NCI-H1694 (cell line): ENCODE results near the gene ABCC9.

Source experiments
- DNase-seq: peaks from one replicate; lab custom pipeline; 2025; lab: John Stamatoyannopoulos, UW

ABCC9 gene

DNA sequence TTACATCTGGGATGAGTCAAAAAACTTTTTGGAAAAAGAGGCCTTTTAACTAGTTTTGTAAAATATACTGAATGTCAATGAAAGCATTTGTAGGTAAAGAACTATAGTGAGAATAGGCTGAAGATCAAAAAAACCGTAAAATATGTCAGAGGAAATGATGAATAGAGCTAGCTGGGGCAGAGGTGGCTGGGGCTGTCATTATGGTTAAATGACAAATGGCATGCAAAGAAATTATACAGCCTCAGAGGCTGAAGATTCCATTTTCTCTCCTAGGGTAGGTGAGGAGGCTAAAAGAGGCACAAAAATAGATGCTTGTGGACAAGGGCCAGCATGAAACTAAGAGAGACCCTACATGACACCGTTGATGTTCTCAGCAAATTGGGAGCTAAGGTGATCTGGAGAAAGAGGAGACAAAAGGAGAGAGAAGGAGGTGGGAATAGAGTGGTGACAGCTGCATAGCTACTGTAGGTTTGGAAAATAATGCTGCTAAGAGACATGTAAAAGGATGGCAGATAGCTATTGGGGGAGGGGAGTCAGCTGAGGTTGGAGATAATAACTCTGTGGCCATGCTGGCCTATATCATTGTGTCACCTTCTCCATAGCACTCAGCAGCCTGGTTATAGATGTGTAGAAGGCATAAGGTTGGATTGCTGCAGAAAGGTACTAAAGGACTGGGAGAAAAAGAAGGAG lies 63.8 kb downstream of the ABCC9 start:
- DNase-seq = no peak

DNA sequence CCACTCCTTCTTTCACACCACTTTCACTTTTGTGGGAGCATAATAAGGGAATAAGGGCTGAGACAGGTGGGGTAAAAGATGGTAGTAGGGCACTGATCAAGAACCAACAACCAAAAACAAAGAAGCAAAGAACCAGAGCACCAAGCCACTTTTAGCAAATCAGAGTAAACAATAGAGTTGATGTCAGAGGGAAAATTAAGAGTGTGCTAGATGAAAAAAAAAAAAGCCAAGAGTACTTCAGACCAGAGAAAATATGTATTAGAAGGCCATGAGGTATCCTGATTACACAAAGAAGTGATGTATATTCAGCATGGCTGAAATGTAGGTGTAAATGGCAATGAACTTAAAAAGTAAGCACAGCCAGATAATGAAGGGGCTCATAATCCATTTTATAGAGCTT lies 75.4 kb downstream of the ABCC9 start:
- DNase-seq = no peak

DNA sequence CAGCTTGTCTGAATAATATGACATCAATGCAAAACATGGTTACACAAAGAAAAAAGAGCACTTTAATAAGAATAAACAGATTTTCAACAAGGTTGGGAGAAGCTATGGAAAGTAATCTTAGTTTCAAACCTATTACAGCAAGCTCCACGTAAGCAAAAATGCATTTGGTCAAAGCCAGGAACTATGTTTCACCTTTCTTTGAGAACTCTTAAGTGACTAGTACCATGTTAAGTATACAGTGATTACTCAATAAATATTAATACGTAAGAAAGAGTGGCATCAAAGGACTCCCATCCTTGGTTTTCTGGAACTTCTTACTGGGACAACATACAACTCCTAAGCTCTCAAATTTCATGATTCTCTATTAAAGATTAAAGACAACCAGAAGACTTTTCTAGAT lies 80.7 kb downstream of the ABCC9 start:
- DNase-seq = no peak

DNA sequence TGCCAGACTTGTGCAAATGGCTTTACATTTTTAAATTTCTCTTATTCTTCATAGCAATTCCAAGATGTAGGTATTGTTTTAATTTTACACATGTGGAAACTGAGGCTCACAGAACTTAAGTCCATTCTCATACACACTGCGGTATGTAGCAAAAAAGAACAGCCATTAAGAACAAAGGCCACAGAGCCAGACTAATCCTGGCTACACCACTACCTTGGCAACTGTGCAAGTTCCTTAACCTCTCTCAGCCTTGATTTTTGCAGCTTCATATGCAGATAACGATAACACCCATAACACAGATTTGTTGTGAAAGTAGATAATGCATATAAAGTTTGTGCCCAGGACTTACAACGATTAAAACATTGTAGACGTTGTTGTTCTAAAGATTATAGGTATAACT lies 81.1 kb downstream of the ABCC9 start:
- DNase-seq = no peak

DNA sequence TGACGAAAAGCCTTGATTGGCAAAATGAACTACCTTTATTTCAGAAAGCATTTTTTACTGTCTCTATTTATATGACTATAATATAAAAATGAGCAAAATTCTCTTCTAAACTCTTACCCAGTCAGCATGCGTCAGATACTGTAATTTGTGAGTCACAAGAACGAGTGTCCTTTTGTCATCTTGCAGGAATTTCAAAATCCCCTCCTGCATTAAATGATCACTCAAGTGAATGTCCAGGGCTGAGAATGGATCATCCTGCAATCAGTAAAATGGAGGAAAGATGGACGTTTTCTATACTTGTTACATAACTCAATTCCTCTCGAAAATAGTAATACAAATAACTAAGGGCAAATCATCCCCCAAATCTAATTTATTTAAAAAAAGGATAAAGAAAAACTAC lies 89.0 kb downstream of the ABCC9 start:
- no peak for DNase-seq

DNA sequence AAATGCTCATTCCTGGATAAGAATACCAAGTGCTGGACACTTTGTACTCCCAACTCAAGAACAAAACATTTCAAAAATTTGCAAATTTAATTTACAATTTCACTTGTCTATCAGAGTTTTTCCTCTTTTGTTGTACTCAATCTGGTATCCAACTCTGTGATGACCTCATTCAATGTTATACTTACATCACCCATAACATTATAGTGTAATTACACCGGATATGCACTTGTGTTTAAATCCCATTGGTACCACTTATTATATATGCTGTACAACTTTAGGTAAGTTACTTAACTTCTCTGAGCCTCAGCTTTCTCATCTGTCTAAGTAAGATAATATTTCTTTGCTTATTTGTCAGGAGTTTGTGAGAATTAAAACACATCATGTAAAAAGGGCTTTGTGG lies 90.1 kb downstream of the ABCC9 start:
- DNase-seq = no peak

DNA sequence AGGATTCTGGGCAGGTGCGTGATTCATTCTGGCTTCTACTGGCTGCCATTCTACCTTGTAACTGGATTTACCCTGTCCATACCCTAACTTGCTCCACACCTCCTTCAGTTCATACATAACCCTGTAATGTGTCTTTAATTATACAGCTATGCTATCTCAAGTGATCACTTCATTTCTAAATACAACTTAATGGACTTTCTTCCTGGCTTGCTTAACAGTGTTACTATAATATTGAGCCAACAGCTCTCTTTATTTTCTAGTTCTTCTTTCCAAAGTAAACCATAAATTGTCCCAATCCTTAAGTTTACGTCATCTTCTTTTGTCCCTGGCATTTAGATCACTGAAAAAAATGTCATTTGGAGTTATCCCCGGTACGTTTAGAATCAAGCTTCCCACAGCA lies 90.8 kb downstream of the ABCC9 start:
- no peak for DNase-seq

DNA sequence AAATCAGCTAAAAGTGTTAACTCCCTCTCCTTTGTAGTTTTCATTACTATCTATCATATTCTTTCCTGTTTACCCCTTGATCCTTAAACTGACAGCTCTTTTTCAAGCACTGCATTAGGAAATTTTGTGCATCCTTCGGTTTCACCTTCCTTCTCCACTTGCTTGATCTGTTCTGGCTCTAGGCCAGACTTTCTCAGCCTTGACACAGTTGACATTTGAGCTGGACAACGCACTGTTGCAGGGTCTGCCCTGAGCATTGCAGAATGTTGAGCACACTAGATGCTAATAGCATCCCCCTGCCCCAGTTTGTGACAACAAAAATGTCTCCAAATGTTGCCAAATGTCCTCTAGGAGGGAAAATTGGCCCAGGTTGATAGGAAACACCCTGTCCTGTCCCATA lies 91.3 kb downstream of the ABCC9 start:
- no peak for DNase-seq

DNA sequence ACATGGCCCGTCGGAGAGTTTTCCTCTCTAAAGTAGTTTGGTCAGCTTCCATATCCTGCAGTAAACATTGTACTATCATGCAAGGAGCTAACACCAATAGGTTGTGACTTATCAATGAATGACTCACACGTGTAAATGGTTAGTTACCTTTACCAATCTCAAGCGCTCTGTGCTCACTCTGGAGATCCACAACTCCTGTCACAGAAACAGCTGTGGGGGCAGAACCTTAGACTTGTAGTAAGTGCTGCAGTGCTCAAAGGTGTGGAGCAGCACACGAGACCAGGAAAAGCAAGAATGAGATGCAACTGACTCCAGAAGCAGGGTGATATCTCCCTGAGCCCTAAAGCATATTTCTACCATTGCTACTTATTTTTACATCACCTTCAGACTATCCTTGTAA lies 93.0 kb downstream of the ABCC9 start:
- DNase-seq = no peak

DNA sequence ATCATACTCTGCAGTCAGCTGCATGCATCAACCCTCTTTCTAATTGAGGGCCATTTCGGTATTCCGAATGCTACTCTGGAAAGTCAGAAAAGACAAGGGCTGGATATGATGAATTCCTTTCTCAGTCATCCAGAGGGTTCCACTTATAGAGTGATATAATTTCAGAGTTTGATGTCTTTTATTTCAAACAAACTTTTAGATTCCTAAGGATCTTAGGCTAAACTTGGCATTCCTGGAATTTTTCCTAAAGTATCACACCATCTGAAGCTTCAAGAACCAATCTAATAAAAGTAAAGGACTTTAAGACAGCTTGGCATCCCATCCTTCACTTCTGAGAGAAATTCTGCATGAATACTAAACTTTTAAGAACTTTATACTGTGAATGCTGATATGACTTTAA lies 97.4 kb downstream of the ABCC9 start:
- no peak for DNase-seq

DNA sequence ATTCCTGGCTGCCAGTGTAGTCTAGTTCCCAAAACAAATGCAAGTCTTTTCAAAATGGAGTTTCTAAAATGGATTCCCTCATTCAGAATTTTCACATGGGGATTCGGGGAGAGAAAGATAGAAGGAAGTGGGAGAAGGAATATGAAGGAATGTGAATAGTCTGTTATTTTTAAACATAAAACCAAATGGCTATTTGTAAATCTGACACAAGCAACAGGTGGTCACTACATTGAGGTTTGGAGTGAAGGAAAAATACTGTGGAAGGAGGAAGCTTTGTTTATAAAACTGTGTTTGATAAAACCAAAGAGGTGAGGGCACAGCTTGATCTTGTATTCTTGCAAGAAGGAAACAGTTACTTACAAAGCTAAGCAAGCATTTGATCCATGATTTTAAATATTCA lies 101.5 kb downstream of the ABCC9 start:
- DNase-seq = no peak

DNA sequence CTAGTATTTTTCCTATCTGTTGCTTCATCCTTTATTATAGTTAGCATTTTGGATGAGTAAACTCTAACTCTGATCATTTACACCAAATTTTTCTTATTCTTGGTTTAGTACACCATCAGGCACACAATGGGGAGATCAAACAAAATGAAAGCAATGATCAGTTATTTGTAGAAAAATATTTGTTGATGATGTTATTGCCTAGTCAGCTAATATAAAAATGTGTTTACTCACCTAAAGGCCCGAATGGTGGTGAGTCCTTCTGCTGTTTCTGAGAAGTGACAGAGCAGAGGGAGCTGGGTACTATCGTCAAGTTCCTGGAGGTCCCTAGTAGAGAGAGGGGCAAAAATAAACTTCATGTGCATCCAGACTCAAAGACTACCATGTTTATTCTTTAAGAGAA lies 103.4 kb downstream of the ABCC9 start:
- DNase-seq = no peak

DNA sequence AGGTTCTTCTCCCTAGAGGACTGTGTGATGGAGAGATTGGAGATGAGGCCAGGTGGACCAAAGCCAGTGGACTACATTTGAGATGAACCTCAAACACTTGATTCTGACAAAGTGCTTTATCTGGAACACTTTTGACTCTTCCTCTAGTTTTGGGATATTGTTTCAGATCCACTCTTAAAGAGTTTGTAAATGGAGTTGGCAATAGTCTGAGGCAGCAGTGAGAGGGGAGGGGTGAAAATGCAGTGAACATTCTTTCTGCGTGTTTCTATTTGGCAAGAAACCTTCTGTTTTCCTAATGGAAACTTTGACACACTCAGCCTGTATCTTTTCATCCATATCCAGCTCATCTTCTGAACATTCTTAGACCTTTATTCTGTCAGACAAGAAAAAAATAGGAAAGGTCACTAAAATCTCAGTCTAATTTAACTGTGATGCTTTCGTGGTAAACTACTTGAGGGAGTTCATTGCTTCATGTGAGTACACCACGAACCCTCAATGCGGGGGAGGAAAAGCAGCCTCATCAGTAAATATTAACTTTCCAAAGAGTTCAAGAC lies 109.4 kb downstream of the ABCC9 start:
- no peak for DNase-seq

DNA sequence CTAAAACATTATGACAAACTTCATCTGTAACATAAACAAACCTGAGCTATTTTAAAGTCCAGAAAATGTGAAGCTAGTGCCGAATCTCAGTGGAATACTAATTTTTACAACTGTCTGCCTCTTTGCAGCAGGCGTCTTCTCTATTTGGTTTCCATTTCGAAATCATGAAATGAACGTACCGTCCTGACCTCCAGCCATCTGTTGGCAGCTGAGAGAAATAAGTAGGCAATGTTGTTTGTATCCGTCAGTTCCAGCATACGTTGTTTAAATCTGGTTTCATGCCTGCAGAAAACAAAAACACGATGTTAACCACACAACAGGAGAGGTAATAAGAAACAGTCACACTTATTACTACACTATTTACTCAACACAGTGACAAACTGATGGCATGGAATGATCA lies 112.4 kb downstream of the ABCC9 start:
- DNase-seq = no peak

DNA sequence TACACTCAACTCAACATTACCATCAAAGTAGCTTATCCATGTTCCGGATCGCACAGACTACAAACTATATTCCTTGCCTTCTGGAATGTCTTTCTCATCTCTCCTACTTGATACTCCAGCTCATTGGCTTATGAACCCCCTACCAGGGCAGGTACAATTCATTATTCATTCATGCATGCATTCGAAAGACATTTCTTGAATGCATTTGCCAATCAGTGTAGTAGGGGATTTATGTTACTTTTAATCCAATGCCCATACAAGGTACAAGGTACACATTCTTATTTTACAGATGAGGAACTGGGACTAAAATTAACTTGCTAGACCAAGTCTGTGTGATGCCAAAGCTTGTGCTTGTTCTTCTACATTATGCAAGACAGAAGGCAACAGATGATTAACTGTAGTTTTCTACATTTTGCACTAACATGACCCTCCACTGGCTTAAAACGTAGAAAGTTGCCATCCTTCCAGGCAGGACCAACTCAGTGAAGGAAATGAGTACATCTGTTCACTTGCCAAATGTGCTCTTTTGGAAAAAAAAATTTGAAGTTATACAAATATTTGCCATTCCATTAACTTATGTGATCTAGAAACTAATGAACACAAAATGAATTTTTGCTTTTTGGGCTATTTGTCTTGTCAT lies 113.0 kb downstream of the ABCC9 start:
- DNase-seq = no peak

DNA sequence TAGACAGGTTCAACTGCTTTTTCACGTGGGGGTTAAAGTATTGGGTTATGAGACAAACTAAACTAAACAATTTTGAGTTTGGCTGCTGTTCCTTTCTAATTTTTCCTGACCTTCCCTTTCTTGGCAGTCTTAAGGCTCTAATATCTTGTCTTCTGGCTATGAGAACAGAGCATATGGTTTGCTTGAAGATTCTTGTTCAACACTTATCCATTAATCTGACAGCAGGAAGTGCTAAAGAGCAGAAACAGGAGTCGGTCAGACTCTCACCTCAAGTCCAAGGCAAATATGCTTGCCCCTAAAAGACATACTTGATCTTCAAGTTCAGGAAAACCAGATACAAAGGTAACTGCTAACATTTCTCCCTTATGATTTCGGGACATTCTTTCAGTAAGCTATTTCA lies 114.1 kb downstream of the ABCC9 start:
- no peak for DNase-seq

DNA sequence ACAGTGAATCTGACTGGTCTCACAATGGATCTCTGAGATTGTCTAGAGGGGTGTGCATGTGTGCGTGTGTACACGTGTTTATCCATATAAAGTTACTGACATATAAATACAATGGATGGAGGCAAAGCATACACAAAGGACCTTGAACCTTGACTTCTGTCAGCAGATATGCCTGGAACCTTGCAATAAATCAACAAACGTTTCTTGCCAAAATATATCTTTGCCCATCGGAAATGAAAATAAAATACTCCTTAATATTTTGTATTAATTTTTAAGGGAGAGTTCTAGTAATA lies 114.7 kb downstream of the ABCC9 start:
- no peak for DNase-seq

DNA sequence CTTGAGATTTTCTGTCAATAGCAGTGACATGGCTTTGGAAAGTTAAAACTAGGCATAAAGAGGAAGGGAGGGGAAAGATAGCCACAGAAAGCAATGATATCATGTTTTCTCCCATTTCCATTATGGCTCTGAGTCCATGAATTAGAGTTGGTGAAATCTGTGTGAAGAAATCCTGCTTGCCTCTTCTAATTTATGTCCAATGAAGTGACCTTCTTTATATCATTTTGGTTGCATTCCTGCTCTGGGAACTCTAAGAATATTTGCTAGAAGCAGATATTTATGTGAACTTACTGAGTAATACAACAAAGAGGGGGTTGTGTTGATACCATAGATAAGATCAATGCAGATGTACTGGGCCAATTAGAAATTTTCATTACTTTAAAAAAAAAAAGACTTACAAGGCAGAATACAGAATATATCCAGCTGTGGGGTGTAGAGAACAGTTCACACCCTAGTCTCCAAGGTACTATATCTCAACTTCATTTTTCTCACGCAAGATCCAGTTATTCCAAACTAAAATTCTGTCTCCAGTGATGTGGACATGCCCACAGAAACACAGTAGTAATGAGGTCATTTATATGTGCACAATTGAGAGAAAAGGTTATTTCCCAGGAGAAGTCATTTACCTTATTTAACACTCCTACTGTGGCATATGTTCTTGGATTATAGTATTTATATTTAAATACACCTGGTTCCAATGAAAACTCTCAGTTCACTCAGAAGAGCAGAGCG lies 115.2 kb downstream of the ABCC9 start:
- no peak for DNase-seq

DNA sequence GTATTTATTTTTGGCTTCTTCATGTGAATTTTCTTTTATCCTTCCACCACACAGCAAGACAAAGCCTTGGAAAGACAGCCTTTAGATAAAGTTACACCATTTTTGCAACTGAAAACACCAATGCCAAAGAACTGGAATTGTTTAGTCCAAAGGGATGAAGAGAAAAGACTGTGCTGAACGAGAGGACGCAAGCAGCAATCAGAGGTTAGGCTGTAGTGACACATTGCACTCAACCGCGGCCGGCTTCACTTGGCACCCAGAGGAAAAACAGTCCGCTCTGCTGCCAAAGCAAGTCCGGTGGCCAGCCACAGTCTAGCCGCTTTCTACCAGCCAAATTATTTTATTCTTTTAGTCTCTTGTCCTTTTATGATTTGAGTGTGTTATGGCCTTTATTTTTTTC lies 117.6 kb downstream of the ABCC9 start:
- DNase-seq = no peak

DNA sequence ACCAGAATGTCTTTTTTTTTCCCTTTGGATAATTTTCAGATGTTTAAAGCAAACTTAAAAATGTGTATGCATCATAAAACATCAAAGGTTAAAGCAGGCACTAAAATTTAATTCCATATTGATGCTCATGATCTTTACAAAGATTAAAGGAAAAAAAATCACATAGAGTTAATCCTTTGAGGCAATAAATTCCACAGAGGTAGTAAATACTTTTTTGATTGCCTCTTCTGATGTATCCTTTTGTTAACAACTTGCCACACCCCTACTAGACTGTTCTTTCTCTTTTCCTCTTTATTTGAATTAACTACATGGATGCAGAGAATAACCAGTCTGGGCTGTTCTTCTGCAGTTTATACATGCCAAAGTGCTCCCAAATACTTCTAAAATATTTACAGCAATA lies 121.5 kb downstream of the ABCC9 start:
- no peak for DNase-seq

DNA sequence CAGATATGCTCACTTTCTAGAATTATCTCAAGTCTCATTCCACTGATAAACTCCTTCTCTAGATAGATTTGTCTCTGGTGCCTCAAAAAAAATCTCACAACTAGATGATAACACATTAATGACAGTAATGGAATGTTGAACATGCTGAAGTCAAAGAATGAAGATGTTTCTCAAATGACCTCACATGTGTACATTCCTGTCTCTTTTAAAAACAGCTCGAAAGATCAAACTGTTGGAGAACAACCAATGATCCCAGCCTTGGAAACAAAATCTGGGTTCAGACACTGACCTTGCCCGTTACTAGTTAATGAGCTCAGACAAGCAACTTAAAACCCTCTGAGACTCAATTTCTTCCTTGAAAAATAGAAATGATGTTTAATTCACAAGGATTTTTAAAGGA lies 122.0 kb downstream of the ABCC9 start:
- DNase-seq = no peak

DNA sequence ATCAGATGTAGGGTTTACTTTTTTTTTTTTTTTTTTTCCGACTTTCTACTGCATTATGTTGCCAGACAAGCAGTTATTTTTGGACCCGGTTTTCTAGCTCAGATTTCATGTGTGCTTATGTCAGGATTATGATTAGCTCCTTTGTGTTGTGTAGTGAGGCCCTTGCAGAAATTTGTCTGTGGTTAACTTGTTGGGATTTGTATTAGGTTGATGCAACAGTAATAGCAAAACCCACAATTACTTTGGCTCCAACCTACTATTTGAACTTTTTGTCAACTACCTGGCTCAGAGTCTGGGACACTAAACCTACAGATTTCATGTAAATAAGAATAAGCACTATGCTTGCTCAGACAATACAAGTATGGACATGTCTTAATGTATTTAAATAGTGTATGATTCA lies 122.6 kb downstream of the ABCC9 start:
- DNase-seq = no peak

DNA sequence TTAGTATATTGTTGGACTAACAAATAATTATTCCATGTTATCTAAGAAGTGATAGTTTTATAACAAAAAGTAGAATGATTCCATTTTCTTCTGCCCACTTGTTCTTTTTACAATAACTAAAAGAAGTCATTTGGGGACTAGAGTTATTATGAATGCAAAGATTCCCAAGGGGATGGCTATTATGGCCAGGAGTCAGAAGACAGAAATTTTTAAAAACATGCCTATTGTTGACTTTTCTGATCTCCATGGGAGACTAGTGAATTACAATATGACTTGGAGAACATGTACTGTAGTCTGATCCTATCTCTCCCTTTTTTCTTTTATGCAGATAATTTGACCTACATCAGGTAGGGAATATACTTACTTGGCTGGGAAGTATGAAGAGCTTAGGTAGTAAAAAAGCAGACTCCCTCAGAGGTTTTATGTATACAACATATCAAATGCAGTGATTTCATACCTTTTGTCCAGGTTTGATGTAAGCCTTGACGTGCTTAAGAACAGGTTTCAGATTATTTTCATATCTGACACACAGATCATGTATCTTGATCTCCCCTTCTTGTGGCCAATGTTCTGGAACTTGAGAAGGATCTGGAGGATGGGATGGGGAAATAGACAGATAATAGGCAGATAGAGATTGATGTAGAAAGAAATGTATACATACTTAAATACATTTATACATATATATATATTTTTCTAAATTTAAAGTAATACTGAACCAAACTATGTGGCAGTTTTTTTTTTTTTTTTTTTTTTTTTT lies 125.7 kb downstream of the ABCC9 start:
- no peak for DNase-seq
